PC-3 (cell line): ENCODE measurements around the gene ARHGAP6. TPM values are rescaled to one million over a fixed set of nuclear protein-coding genes. Genes with fewer than 3 reads are reported as not detected.
"Not testable (repeated sequence)": the region's sequence is repeated elsewhere in the genome, so short reads cannot be mapped to it uniquely, and the experiment has no call there.

Experiments
- ATAC-seq: fragments of 200-7000 bp; cut with Tn5 transposase; 2 replicates; pipeline ENCODE4 v1.9.1; 2020; ENCODE audit warnings: mild to moderate bottlenecking, moderate library complexity
- BruUV-seq: library from RNA; stranded (reverse); fragments of 400-500 nt; replicated peaks from 2 replicates; lab custom pipeline; 2021; lab: Mats Ljungman, UMichigan
- CTCF ChIA-PET: fragments of 300-600 bp; sonication (Branson Sonifier 250); formaldehyde crosslinking; loops from one replicate; lab custom pipeline; 2022; ENCODE audit warnings: antibody characterized with exemption; lab: Charles Lee
- POLR2A ChIA-PET: fragments of 300-600 bp; sonication (Branson Sonifier 250); formaldehyde crosslinking; loops from one replicate; lab custom pipeline; 2022; ENCODE audit warnings: antibody characterized with exemption; ENCODE audit not compliant: unreplicated experiment; lab: Charles Lee
- DNase-seq: peaks from one replicate; pipeline ENCODE4 v3.0.0-alpha.2; 2015
- H2AFZ ChIP-seq: fragments of 300-600 bp; sonication (generic); 2 replicates; pipeline ENCODE4 v1.6.0; 2016; ENCODE audit warnings: antibody characterized with exemption, low read length
- H3F3A ChIP-seq: fragments of 300-600 bp; sonication (generic); one replicate; pipeline ENCODE4 v1.6.0; 2017; ENCODE audit warnings: antibody characterized with exemption, low read length, control low read depth, mild to moderate bottlenecking; ENCODE audit not compliant: unreplicated experiment
- H3K27ac ChIP-seq: fragments of 300-600 bp; sonication (generic); 2 replicates; pipeline ENCODE4 v1.5.1; 2016; ENCODE audit warnings: mild to moderate bottlenecking, low read length
- H3K27me3 ChIP-seq: fragments of 300-600 bp; sonication (generic); 2 replicates; pipeline ENCODE4 v1.6.1; 2016; ENCODE audit warnings: low read length, mixed read lengths
- H3K36me3 ChIP-seq: fragments of 300-600 bp; sonication (generic); 2 replicates; pipeline ENCODE4 v1.6.1; 2016; ENCODE audit warnings: low read depth, mixed run types, low read length, mixed read lengths
- H3K4me1 ChIP-seq: fragments of 300-600 bp; sonication (generic); 2 replicates; pipeline ENCODE4 v1.5.1; 2016; ENCODE audit warnings: low read length; ENCODE audit not compliant: insufficient read depth
- H3K4me2 ChIP-seq: fragments of 300-600 bp; sonication (generic); 2 replicates; pipeline ENCODE4 v1.6.0; 2016; ENCODE audit warnings: low read length
- H3K4me3 ChIP-seq: fragments of 300-600 bp; sonication (generic); 2 replicates; pipeline ENCODE4 v1.5.1; 2016; ENCODE audit warnings: mild to moderate bottlenecking, low read length, mixed read lengths
- H3K79me2 ChIP-seq: fragments of 300-600 bp; sonication (generic); 2 replicates; pipeline ENCODE4 v1.6.1; 2017; ENCODE audit warnings: low read length, mixed read lengths
- H3K9ac ChIP-seq: fragments of 300-600 bp; sonication (generic); 2 replicates; pipeline ENCODE4 v1.6.0; 2016; ENCODE audit warnings: mild to moderate bottlenecking, low read length
- H3K9me2 ChIP-seq: fragments of 300-600 bp; sonication (generic); replicated peaks from 2 replicates; pipeline ENCODE4 v1.6.1; 2016; ENCODE audit warnings: mixed run types, low read length, mixed read lengths
- H3K9me3 ChIP-seq: fragments of 300-600 bp; sonication (generic); 2 replicates; pipeline ENCODE4 v1.6.1; 2016; ENCODE audit warnings: low read length, mixed read lengths
- H4K20me1 ChIP-seq: fragments of 300-600 bp; sonication (generic); 2 replicates; pipeline ENCODE4 v1.6.1; 2016; ENCODE audit warnings: low read length, mixed read lengths
- EZH2 ChIP-seq: fragments of 300-600 bp; sonication (generic); IDR thresholded peaks from one replicate; pipeline ENCODE4 v1.6.1; 2017; ENCODE audit warnings: antibody characterized with exemption, mild to moderate bottlenecking, low read length; ENCODE audit not compliant: unreplicated experiment
- EZH2phosphoT487 ChIP-seq: fragments of 300-600 bp; sonication (generic); IDR thresholded peaks from 2 replicates; pipeline ENCODE4 v1.6.1; 2018; ENCODE audit warnings: mild to moderate bottlenecking, antibody characterized with exemption, low read length, borderline replicate concordance
- intact Hi-C: fragments of 100-400 bp; cut with micrococcal nuclease; formaldehyde crosslinking; loops from 2 replicates; pipeline ENCODE4 v1.9.0; 2023
- total RNA-seq: library from RNA; depleted of rRNA; stranded (reverse); fragments of >200 nt; gene quantifications from 2 replicates; pipeline ENCODE4 v1.2.3, GENCODE V29; 2014
- TF ChIP-seq, protein P1 (sequence below): fragments of 300-600 bp; sonication (generic); conservative IDR thresholded peaks from 2 replicates; pipeline ENCODE4 v1.5.1; 2017; ENCODE audit warnings: antibody characterized with exemption, low read depth, mild to moderate bottlenecking, low read length

ARHGAP6 gene
- total RNA-seq, 1 experiment from 2014 or later = 2.8 TPM

GRCh38 chrX:11363069-11363594 lies 302.6 kb downstream of the ARHGAP6 start:
- intact Hi-C loops = no loop called here
- BruUV-seq = no TSS peak
- DNase-seq (no peak), ATAC-seq (no peak)
- Histone ChIP-seq H3K9me3 (no peaks in the 10 kb centered on the region), H3K9ac (no peak overlapping the region), H3K79me2 (no peaks in the 10 kb centered on the region), H2AFZ (no peak overlapping the region), H3K4me1 (peaks cover 13% of the 10 kb centered on the region), H3K36me3 (no peaks in the 10 kb centered on the region), H3K4me3 (no peak overlapping the region), H3K9me2 (no peaks in the 10 kb centered on the region), H3K27ac (no peak overlapping the region), H3K27me3 (no peaks in the 10 kb centered on the region), H3F3A (no peaks in the 10 kb centered on the region), H3K4me2 (no peak overlapping the region), H4K20me1 (no peaks in the 10 kb centered on the region)
- ChIA-PET POLR2A (no interaction called here), CTCF (no interaction called here)
- no peak for TF ChIP-seq EZH2phosphoT487

GRCh38 chrX:11361666-11362065 lies 304.1 kb downstream of the ARHGAP6 start:
- H3K36me3 ChIP-seq, H3K27ac ChIP-seq, H3K4me2 ChIP-seq, H3K79me2 ChIP-seq, H2AFZ ChIP-seq, H3K9me2 ChIP-seq, ATAC-seq, H3K9me3 ChIP-seq, CTCF ChIA-PET, H3K4me3 ChIP-seq, H4K20me1 ChIP-seq, DNase-seq, H3F3A ChIP-seq, H3K9ac ChIP-seq, H3K4me1 ChIP-seq, H3K27me3 ChIP-seq, BruUV-seq, POLR2A ChIA-PET, intact Hi-C loops: not testable (repeated sequence)

GRCh38 chrX:11355944-11356343 lies 309.8 kb downstream of the ARHGAP6 start:
- H3K9ac ChIP-seq, H4K20me1 ChIP-seq, CTCF ChIA-PET, ATAC-seq, H3K27ac ChIP-seq, H3K9me3 ChIP-seq, H3F3A ChIP-seq, H3K4me2 ChIP-seq, H3K36me3 ChIP-seq, H3K4me3 ChIP-seq, H3K27me3 ChIP-seq, BruUV-seq, H3K9me2 ChIP-seq, H3K79me2 ChIP-seq, intact Hi-C loops, POLR2A ChIA-PET, H2AFZ ChIP-seq: not testable (repeated sequence)
- peak; percentile 31 for DNase-seq
- H3K4me1 ChIP-seq = peaks cover 11% of the 10 kb centered on the region; the same call in 1 of the 2 replicates

GRCh38 chrX:11355259-11355909 lies 310.3 kb downstream of the ARHGAP6 start:
- no TSS peak for BruUV-seq
- ChIA-PET POLR2A (no interaction called here), CTCF (no interaction called here)
- no peak overlapping the region for H3K27ac ChIP-seq
- H4K20me1 ChIP-seq = no peaks in the 10 kb centered on the region
- no peak for ATAC-seq
- no peak overlapping the region for H3K9ac ChIP-seq
- TF ChIP-seq EZH2 = no peak
- TF ChIP-seq, protein P1, sequence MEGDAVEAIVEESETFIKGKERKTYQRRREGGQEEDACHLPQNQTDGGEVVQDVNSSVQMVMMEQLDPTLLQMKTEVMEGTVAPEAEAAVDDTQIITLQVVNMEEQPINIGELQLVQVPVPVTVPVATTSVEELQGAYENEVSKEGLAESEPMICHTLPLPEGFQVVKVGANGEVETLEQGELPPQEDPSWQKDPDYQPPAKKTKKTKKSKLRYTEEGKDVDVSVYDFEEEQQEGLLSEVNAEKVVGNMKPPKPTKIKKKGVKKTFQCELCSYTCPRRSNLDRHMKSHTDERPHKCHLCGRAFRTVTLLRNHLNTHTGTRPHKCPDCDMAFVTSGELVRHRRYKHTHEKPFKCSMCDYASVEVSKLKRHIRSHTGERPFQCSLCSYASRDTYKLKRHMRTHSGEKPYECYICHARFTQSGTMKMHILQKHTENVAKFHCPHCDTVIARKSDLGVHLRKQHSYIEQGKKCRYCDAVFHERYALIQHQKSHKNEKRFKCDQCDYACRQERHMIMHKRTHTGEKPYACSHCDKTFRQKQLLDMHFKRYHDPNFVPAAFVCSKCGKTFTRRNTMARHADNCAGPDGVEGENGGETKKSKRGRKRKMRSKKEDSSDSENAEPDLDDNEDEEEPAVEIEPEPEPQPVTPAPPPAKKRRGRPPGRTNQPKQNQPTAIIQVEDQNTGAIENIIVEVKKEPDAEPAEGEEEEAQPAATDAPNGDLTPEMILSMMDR = no peak
- no peak for TF ChIP-seq EZH2phosphoT487
- no peaks in the 10 kb centered on the region for H3K79me2 ChIP-seq
- intact Hi-C loops = no loop called here
- no peak overlapping the region for H3K4me3 ChIP-seq
- H3K4me2 ChIP-seq = no peak overlapping the region
- no peaks in the 10 kb centered on the region for H3F3A ChIP-seq
- no peaks in the 10 kb centered on the region for H3K9me2 ChIP-seq
- H3K27me3 ChIP-seq = no peaks in the 10 kb centered on the region
- H3K4me1 ChIP-seq = peaks cover 11% of the 10 kb centered on the region; the same call in 1 of the 2 replicates
- DNase-seq = no peak
- H2AFZ ChIP-seq = no peak overlapping the region
- H3K36me3 ChIP-seq = no peaks in the 10 kb centered on the region
- no peaks in the 10 kb centered on the region for H3K9me3 ChIP-seq
